Calu3 (cell line): ENCODE measurements around the gene AMPH. TPM values are rescaled to one million over a fixed set of nuclear protein-coding genes. Genes with fewer than 3 reads are reported as not detected.

Experiments
- BruUV-seq: library from RNA; stranded (reverse); fragments of 400-500 nt; replicated peaks from 2 replicates; lab custom pipeline; 2021; lab: Mats Ljungman, UMichigan
- CTCF ChIA-PET: fragments of 300-600 bp; sonication (Branson Sonifier 250); formaldehyde crosslinking; loops from one replicate; lab custom pipeline; 2022; ENCODE audit warnings: antibody characterized with exemption; lab: Charles Lee
- DNase-seq: peaks from one replicate; pipeline ENCODE4 v3.0.0; 2022
- H3K27ac Mint-ChIP-seq: one replicate; pipeline ENCODE4 v1.8.0; 2022; ENCODE audit warnings: mixed read lengths; ENCODE audit not compliant: unreplicated experiment
- H3K27me3 Mint-ChIP-seq: one replicate; pipeline ENCODE4 v1.8.0; 2022; ENCODE audit warnings: mixed read lengths; ENCODE audit not compliant: unreplicated experiment
- H3K36me3 Mint-ChIP-seq: one replicate; pipeline ENCODE4 v1.8.0; 2022; ENCODE audit warnings: mild to moderate bottlenecking, moderate library complexity, mixed read lengths; ENCODE audit not compliant: insufficient read depth, unreplicated experiment
- H3K4me1 Mint-ChIP-seq: one replicate; pipeline ENCODE4 v1.8.0; 2022; ENCODE audit warnings: mild to moderate bottlenecking, low read depth, mixed read lengths; ENCODE audit not compliant: unreplicated experiment
- H3K4me3 Mint-ChIP-seq: one replicate; pipeline ENCODE4 v1.8.0; 2022; ENCODE audit warnings: mild to moderate bottlenecking, low read depth, moderate library complexity, mixed read lengths; ENCODE audit not compliant: unreplicated experiment
- H3K9me3 Mint-ChIP-seq: one replicate; pipeline ENCODE4 v1.8.0; 2022; ENCODE audit warnings: low read depth, mixed read lengths; ENCODE audit not compliant: unreplicated experiment
- intact Hi-C: fragments of 100-400 bp; cut with micrococcal nuclease; formaldehyde crosslinking; loops from one replicate; pipeline ENCODE4 v1.10.0; 2022; ENCODE audit not compliant: unreplicated experiment
- total RNA-seq: library from RNA; stranded (reverse); gene quantifications from 2 replicates; pipeline ENCODE4 v1.2.3, GENCODE V29; 2022
- TF ChIP-seq, protein P1 (sequence below): fragments of 200-600 bp; IDR thresholded peaks from one replicate; pipeline ENCODE4 v1.8.0; 2022; ENCODE audit warnings: antibody characterized with exemption; ENCODE audit not compliant: unreplicated experiment

Gene AMPH
- total RNA-seq, 1 experiment from 2014 or later = not detected

DNA sequence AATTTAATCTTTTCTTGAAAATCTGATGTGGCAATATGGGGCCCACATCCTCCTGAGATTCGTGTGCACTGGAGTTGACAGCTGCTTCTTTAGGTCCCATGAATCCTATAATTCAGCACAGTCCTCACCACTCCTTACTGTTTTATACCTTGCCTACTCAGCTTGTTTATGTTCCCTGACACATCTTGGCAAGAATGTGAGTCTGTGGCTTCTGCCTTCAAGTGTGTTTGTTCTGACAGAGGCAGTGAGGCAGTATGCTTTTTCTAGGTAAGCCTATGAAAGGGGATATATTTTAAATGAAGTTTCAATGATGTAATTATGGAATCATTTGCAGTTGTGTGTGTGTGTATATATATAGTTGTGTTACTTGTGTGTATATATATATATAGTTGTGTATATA is 106.4 kb downstream of the AMPH start:
- no peaks in the 10 kb centered on the region for H3K9me3 Mint-ChIP-seq
- no peak overlapping the region for H3K27ac Mint-ChIP-seq
- BruUV-seq = no TSS peak
- no peak overlapping the region for H3K4me3 Mint-ChIP-seq
- intact Hi-C loops = no loop called here
- TF ChIP-seq, protein P1, sequence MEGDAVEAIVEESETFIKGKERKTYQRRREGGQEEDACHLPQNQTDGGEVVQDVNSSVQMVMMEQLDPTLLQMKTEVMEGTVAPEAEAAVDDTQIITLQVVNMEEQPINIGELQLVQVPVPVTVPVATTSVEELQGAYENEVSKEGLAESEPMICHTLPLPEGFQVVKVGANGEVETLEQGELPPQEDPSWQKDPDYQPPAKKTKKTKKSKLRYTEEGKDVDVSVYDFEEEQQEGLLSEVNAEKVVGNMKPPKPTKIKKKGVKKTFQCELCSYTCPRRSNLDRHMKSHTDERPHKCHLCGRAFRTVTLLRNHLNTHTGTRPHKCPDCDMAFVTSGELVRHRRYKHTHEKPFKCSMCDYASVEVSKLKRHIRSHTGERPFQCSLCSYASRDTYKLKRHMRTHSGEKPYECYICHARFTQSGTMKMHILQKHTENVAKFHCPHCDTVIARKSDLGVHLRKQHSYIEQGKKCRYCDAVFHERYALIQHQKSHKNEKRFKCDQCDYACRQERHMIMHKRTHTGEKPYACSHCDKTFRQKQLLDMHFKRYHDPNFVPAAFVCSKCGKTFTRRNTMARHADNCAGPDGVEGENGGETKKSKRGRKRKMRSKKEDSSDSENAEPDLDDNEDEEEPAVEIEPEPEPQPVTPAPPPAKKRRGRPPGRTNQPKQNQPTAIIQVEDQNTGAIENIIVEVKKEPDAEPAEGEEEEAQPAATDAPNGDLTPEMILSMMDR = no peak
- no peaks in the 10 kb centered on the region for H3K36me3 Mint-ChIP-seq
- no peak for DNase-seq
- CTCF ChIA-PET = interaction anchor here (0.7 kb wide), 2 partner anchors 56 to 412 kb away, joined by 3 to 6 read pairs; no protein-coding TSS in a partner anchor
- H3K4me1 Mint-ChIP-seq = no peaks in the 10 kb centered on the region
- peaks cover 52% of the 10 kb centered on the region for H3K27me3 Mint-ChIP-seq

DNA sequence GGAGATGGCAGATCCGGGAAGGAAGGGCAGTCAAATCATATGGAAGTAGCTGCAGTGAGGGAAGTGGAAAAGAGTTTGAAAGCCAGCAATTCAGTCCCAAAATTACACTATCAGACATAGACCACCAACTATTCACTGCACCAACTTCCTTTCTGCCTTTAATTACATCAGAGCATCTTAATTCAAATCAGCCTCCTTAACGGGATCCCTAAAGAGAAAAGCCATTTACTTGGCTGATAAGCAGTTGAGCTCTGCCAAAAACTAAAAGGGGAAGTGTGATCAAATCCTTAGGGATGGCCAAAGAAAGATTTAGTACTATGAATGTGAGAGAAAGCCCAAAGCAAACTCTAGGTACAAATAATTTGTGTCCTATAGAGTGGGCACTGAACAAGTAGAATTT is 110.4 kb downstream of the AMPH start:
- no TSS peak for BruUV-seq
- Mint-ChIP-seq H3K4me1 (no peaks in the 10 kb centered on the region), H3K27me3 (peaks cover 48% of the 10 kb centered on the region), H3K36me3 (no peaks in the 10 kb centered on the region), H3K4me3 (no peak overlapping the region), H3K9me3 (peaks cover 3% of the 10 kb centered on the region), H3K27ac (no peak overlapping the region)
- intact Hi-C loops = no loop called here
- CTCF ChIA-PET = no interaction called here
- DNase-seq = no peak
- TF ChIP-seq, protein P1 = no peak

DNA sequence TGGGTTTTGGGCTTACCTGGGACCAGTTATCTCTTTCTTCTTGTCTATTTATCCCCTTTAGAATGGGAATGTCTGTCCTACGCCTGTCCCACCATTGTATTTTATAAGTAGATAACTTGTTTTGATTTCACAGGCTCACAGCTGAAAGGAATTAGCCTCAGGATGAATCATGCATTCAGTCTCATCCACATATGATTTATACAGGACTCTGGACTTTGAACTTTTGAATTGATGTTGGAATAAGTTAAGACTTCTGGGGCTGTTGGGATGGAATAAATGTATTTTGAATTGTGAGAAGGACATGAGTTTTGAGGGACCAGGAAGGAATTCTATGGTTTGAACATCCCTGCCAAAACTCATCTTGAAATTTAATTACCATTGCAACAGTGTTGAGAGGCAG is 112.6 kb downstream of the AMPH start:
- no peaks in the 10 kb centered on the region for H3K36me3 Mint-ChIP-seq
- TF ChIP-seq, protein P1 = no peak
- H3K4me3 Mint-ChIP-seq = no peak overlapping the region
- no peak for DNase-seq
- peaks cover 6% of the 10 kb centered on the region for H3K9me3 Mint-ChIP-seq
- H3K27me3 Mint-ChIP-seq = peaks cover 53% of the 10 kb centered on the region
- intact Hi-C loops = no loop called here
- BruUV-seq = no TSS peak
- CTCF ChIA-PET = no interaction called here
- H3K4me1 Mint-ChIP-seq = no peaks in the 10 kb centered on the region
- no peak overlapping the region for H3K27ac Mint-ChIP-seq

DNA sequence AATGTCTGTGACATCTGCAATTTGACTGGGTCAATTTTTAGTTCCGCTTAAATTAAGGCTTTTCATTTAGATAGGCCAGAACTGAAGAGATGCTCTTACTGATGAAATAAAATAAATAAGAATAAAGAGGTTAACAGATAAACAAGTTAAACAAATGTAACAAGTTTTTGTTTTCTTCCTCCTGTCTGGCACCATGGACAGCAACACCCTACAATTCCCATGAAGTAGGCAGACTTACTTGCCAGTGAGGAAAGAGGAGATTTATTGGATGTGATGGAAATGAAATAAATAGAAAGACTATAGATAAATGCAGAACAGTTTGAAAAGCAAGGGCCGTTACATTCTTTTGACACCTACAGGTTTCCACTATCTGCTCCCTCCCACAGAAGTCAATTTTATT is 118.5 kb downstream of the AMPH start:
- Mint-ChIP-seq H3K27me3 (peaks cover 58% of the 10 kb centered on the region), H3K36me3 (no peaks in the 10 kb centered on the region), H3K27ac (no peak overlapping the region), H3K9me3 (peaks cover 6% of the 10 kb centered on the region), H3K4me3 (no peak overlapping the region), H3K4me1 (no peaks in the 10 kb centered on the region)
- CTCF ChIA-PET = no interaction called here
- DNase-seq = no peak
- no TSS peak for BruUV-seq
- intact Hi-C loops = no loop called here
- TF ChIP-seq, protein P1 = no peak
